HCT116 (cell line): ENCODE results near the gene MAOB.
"Not testable (repeated sequence)": the region's sequence is repeated elsewhere in the genome, so short reads cannot be mapped to it uniquely, and the experiment has no call there.

Experiments
- CTCF ChIP-seq, 3 experiments: fragments of 200-600 bp in 1 of 3; sonication (generic) in 1 of 3; IDR thresholded peaks in 2 of 3; conservative IDR thresholded peaks in 1 of 3; 2 replicates each; pipeline ENCODE4 v1.5.1; 2012 to 2017; ENCODE audit warnings: low read depth in 2 of 3, low read length in 2 of 3, antibody characterized with exemption in 1 of 3, borderline replicate concordance in 1 of 3, control low read depth in 1 of 3, mild to moderate bottlenecking in 1 of 3, mixed read lengths in 1 of 3, mixed run types in 1 of 3, moderate library complexity in 1 of 3; ENCODE audit not compliant: insufficient read depth in 1 of 3
- EGR1 ChIP-seq: IDR thresholded peaks from 2 replicates; pipeline ENCODE4 v1.6.1; 2012; ENCODE audit warnings: low read depth
- EZH2 ChIP-seq: fragments of 200-600 bp; sonication (generic); IDR thresholded peaks from 2 replicates; pipeline ENCODE4 v1.6.1; 2017; ENCODE audit warnings: antibody characterized with exemption, mixed run types
- EZH2phosphoT487 ChIP-seq: fragments of 200-600 bp; IDR thresholded peaks from 2 replicates; pipeline ENCODE4 v1.6.1; 2018; ENCODE audit warnings: antibody characterized with exemption, borderline replicate concordance
- MAX ChIP-seq: IDR thresholded peaks from 2 replicates; pipeline ENCODE4 v1.6.1; 2012
- POLR2A ChIP-seq: IDR thresholded peaks from 2 replicates; pipeline ENCODE4 v1.7.0; 2011; ENCODE audit warnings: borderline replicate concordance; ENCODE audit not compliant: insufficient read depth, insufficient read length; ENCODE audit errors: extremely low read depth
- POLR2AphosphoS5 ChIP-seq: IDR thresholded peaks from 2 replicates; pipeline ENCODE4 v1.6.1; 2011; ENCODE audit warnings: mild to moderate bottlenecking, low read depth, low read length, moderate library complexity
- RAD21 ChIP-seq: IDR thresholded peaks from 2 replicates; pipeline ENCODE4 v1.6.1; 2012; ENCODE audit warnings: low read depth, mild to moderate bottlenecking
- SP1 ChIP-seq: IDR thresholded peaks from 2 replicates; pipeline ENCODE4 v1.6.1; 2012; ENCODE audit warnings: low read depth
- SRF ChIP-seq: IDR thresholded peaks from 2 replicates; pipeline ENCODE4 v1.6.1; 2012; ENCODE audit warnings: low read depth
- TCF7L2 ChIP-seq: IDR thresholded peaks from 2 replicates; pipeline ENCODE4 v1.7.0; 2011; ENCODE audit warnings: borderline replicate concordance, inconsistent platforms; ENCODE audit not compliant: insufficient read depth, insufficient read length; ENCODE audit errors: extremely low read depth
- YY1 ChIP-seq: IDR thresholded peaks from 2 replicates; pipeline ENCODE4 v1.6.1; 2011; ENCODE audit warnings: low read length, low read depth, moderate library complexity, mild to moderate bottlenecking; ENCODE audit not compliant: insufficient replicate concordance; ENCODE audit errors: extremely low read depth
- TF ChIP-seq, protein P1 (sequence below): IDR thresholded peaks from 2 replicates; pipeline ENCODE4 v1.6.1; 2012
- TF ChIP-seq, protein P2 (sequence below): IDR thresholded peaks from 2 replicates; pipeline ENCODE4 v1.6.1; 2012; ENCODE audit warnings: low read depth

DNA sequence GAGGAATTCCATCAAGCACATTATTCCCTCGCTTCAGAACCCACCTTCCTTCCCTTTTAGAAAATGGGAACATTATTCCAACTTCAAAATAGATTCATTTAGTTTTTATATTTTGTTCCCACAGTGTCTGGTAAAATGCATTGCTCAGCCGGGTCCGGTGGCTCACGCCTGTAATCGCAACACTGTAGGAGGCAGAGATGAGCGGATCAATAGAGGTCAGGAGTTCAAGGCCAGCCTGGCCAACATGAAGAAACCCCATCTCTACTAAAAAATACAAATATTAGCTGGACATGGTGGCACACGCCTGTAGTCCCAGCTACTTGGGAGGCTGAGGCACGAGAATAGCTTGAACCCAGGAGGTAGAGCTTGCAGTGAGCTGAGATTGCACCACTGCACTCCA lies 28.5 kb upstream of the MAOB start:
- not testable (repeated sequence) for TF ChIP-seq CTCF (IDR thresholded peaks at IDR 0.05 in 2 of 3, conservative IDR thresholded peaks at IDR 0.05 in 1 of 3; ENCODE audit: borderline replicate concordance in 1 of 3, insufficient read depth in 1 of 3, low read depth in 2 of 3, low read length in 2 of 3); EZH2; POLR2AphosphoS5; POLR2A; EZH2phosphoT487; SRF; MAX; YY1; EGR1; RAD21; TCF7L2; SP1
- TF ChIP-seq, protein P1, sequence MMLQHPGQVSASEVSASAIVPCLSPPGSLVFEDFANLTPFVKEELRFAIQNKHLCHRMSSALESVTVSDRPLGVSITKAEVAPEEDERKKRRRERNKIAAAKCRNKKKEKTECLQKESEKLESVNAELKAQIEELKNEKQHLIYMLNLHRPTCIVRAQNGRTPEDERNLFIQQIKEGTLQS = not testable (repeated sequence)
- TF ChIP-seq, protein P2, sequence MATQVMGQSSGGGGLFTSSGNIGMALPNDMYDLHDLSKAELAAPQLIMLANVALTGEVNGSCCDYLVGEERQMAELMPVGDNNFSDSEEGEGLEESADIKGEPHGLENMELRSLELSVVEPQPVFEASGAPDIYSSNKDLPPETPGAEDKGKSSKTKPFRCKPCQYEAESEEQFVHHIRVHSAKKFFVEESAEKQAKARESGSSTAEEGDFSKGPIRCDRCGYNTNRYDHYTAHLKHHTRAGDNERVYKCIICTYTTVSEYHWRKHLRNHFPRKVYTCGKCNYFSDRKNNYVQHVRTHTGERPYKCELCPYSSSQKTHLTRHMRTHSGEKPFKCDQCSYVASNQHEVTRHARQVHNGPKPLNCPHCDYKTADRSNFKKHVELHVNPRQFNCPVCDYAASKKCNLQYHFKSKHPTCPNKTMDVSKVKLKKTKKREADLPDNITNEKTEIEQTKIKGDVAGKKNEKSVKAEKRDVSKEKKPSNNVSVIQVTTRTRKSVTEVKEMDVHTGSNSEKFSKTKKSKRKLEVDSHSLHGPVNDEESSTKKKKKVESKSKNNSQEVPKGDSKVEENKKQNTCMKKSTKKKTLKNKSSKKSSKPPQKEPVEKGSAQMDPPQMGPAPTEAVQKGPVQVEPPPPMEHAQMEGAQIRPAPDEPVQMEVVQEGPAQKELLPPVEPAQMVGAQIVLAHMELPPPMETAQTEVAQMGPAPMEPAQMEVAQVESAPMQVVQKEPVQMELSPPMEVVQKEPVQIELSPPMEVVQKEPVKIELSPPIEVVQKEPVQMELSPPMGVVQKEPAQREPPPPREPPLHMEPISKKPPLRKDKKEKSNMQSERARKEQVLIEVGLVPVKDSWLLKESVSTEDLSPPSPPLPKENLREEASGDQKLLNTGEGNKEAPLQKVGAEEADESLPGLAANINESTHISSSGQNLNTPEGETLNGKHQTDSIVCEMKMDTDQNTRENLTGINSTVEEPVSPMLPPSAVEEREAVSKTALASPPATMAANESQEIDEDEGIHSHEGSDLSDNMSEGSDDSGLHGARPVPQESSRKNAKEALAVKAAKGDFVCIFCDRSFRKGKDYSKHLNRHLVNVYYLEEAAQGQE = not testable (repeated sequence)
